Naive thymus-derived CD4-positive, alpha-beta T cell (primary cell): ENCODE data around the gene MBNL2. TPM values are rescaled to one million over a fixed set of nuclear protein-coding genes. Genes with fewer than 3 reads are reported as not detected.

Experiments used
- ATAC-seq: fragments of 150-1000 bp; cut with Tn5 transposase; 2 replicates; pipeline ENCODE4 v1.10.0; 2021; ENCODE audit warnings: mild to moderate bottlenecking, moderate library complexity
- CTCF ChIA-PET: fragments of 350-600 bp; sonication (Branson Sonifier 250); formaldehyde crosslinking; loops from one replicate; lab custom pipeline; 2021; ENCODE audit warnings: antibody characterized with exemption; lab: Charles Lee
- POLR2A ChIA-PET: fragments of 350-600 bp; sonication (Branson Sonifier 250); formaldehyde crosslinking; loops from one replicate; lab custom pipeline; 2021; ENCODE audit warnings: antibody characterized with exemption, inconsistent platforms; lab: Charles Lee
- DNase-seq, 9 donors: peaks; one replicate each; pipeline versions ENCODE4 v3.0.0 to v3.0.0-alpha.2; 2020 to 2022; ENCODE audit warnings: mixed read lengths in 1 of 9
- H3K27ac ChIP-seq: one replicate; pipeline ENCODE4 v1.7.0; 2013; ENCODE audit warnings: mild to moderate bottlenecking, low read depth, low read length, moderate library complexity
- H3K27me3 ChIP-seq, 2 donors: one replicate each; pipeline ENCODE4 v1.7.0; 2013; ENCODE audit warnings: low read length in 2 of 2, mild to moderate bottlenecking in 2 of 2, moderate library complexity in 2 of 2; ENCODE audit not compliant: control insufficient read depth in 2 of 2, insufficient read depth in 2 of 2
- H3K36me3 ChIP-seq, 3 experiments: 1 replicate in 2 of 3; 2 replicates in 1 of 3; pipeline ENCODE4 v1.7.0; 2013; ENCODE audit warnings: low read length in 3 of 3, mild to moderate bottlenecking in 3 of 3, moderate library complexity in 1 of 3; ENCODE audit not compliant: insufficient read depth in 3 of 3, control insufficient read depth in 2 of 3
- H3K4me1 ChIP-seq, 2 donors: one replicate each; pipeline ENCODE4 v1.7.0; 2013; ENCODE audit warnings: low read length in 2 of 2, mild to moderate bottlenecking in 2 of 2, moderate library complexity in 1 of 2; ENCODE audit not compliant: control insufficient read depth in 2 of 2, insufficient read depth in 2 of 2
- H3K4me3 ChIP-seq: 2 replicates; pipeline ENCODE4 v1.7.0; 2013; ENCODE audit warnings: mild to moderate bottlenecking, low read length
- H3K9me3 ChIP-seq, 3 experiments: 1 replicate in 2 of 3; 2 replicates in 1 of 3; pipeline ENCODE4 v1.7.0; 2013; ENCODE audit warnings: low read length in 3 of 3; ENCODE audit not compliant: control insufficient read depth in 2 of 3
- H3K27ac Mint-ChIP-seq, 9 donors: one replicate each; pipeline ENCODE4 v1.8.0; 2020 to 2022; ENCODE audit warnings: mixed read lengths in 9 of 9, mild to moderate bottlenecking in 8 of 9, moderate library complexity in 5 of 9, inconsistent platforms in 2 of 9
- H3K27me3 Mint-ChIP-seq, 5 donors: one replicate each; pipeline ENCODE4 v1.8.0; 2021 to 2022; ENCODE audit warnings: mixed read lengths in 5 of 5, mild to moderate bottlenecking in 1 of 5
- H3K36me3 Mint-ChIP-seq, 5 donors: one replicate each; pipeline ENCODE4 v1.8.0; 2020 to 2022; ENCODE audit warnings: mixed read lengths in 5 of 5, mild to moderate bottlenecking in 3 of 5, inconsistent platforms in 1 of 5
- H3K4me1 Mint-ChIP-seq, 7 donors: one replicate each; pipeline ENCODE4 v1.8.0; 2020 to 2022; ENCODE audit warnings: mixed read lengths in 7 of 7, mild to moderate bottlenecking in 3 of 7, inconsistent platforms in 1 of 7
- H3K4me3 Mint-ChIP-seq, 10 donors: one replicate each; pipeline ENCODE4 v1.8.0; 2020 to 2022; ENCODE audit warnings: mild to moderate bottlenecking in 10 of 10, mixed read lengths in 10 of 10, moderate library complexity in 6 of 10, inconsistent platforms in 2 of 10
- H3K9me3 Mint-ChIP-seq, 11 donors: one replicate each; pipeline ENCODE4 v1.8.0; 2020 to 2022; ENCODE audit warnings: mixed read lengths in 11 of 11, mild to moderate bottlenecking in 4 of 11, inconsistent platforms in 1 of 11, moderate library complexity in 1 of 11
- intact Hi-C, 2 donors: fragments of 100-400 bp; cut with micrococcal nuclease; formaldehyde crosslinking; loops; one replicate each; pipeline ENCODE4 v1.15.1; 2023
- polyA plus RNA-seq, 2 donors: library from polyadenylated mRNA; unstranded; fragments of 300-500 nt; fragmentation: Illumina TruSeq; gene quantifications; one replicate each; pipeline ENCODE4 v1.2.3, GENCODE V29; 2021
- total RNA-seq, 6 experiments: library from RNA in 5 of 6; stranded (reverse) in 5 of 6; gene quantifications; 1 replicate in 5 of 6; 2 replicates in 1 of 6; pipeline ENCODE4 v1.2.3 and lab custom pipeline; 2021 to 2026

The MBNL2 gene
- total and polyA plus RNA-seq, 7 experiments from 2014 or later: 13.4 to 28.6 (median 23.3) TPM

DNA sequence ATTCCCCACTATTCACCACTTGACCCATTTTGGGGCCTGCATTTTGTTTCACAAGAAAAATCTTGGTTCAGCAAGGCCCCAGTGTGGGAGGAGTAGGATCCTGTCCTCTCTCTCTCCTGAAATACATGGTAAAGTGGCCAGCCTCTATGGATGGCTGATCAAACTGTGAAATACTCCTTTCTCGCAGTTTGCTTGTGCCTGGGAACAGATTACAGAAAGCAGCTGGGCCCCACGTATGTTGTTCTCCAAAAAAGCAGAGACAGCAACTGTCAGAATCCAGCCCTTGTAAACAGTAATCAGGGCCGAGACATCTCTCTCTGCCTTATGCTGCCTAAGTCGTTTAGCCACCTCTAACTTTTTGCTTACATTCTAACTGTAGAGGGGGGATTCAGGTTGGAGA, 150.8 kb downstream of the MBNL2 start:
- no peak overlapping the region for H3K27ac Mint-ChIP-seq
- no peak overlapping the region for H3K4me3 ChIP-seq
- H3K4me1 Mint-ChIP-seq: peaks cover 9 to 16% (median 13%) of the 10 kb centered on the region in 7 donors
- H3K4me1 ChIP-seq: peaks cover 6 to 7% of the 10 kb centered on the region in 2 donors
- H3K36me3 ChIP-seq: peaks cover 0 to 7% (median 0%) of the 10 kb centered on the region in 3 experiments
- CTCF ChIA-PET: interaction anchor here (0.8 kb wide), 1 partner anchor 13 kb away, joined by 5 read pairs; no protein-coding TSS in a partner anchor
- H3K4me3 Mint-ChIP-seq: no peak overlapping the region
- H3K9me3 Mint-ChIP-seq: no peaks in the 10 kb centered on the region
- no peak for ATAC-seq
- H3K27me3 ChIP-seq: no peaks in the 10 kb centered on the region
- DNase-seq: no peak
- intact Hi-C loops: no loop called here
- H3K36me3 Mint-ChIP-seq: peaks cover 0 to 42% (median 25%) of the 10 kb centered on the region in 5 donors
- no peak overlapping the region for H3K27ac ChIP-seq
- H3K27me3 Mint-ChIP-seq: no peaks in the 10 kb centered on the region
- no peaks in the 10 kb centered on the region for H3K9me3 ChIP-seq
- POLR2A ChIA-PET: no interaction called here

DNA sequence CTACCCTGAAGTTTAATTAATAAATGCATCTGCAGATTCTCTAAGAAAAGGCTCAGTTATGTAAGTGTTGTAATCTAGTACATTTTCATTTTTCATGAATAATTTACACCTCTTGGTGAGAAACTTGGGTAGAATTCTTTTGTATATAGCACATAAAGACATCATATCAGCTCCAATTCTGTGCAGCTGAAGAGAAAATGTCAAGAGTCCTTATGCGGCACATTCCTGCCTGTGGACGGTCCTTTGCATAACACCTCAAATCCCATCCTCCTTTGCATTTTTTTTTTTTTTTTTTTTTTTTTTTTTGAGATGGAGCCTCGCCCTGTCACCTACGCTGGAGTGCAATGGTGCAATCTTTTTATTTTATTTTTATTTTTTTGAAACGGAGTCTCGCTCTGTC, 151.7 kb downstream of the MBNL2 start:
- Mint-ChIP-seq H3K9me3 (no peaks in the 10 kb centered on the region), H3K36me3 (peaks cover 0 to 45% (median 25%) of the 10 kb centered on the region in 5 donors), H3K27me3 (no peaks in the 10 kb centered on the region), H3K4me1 (peaks cover 5 to 9% (median 7%) of the 10 kb centered on the region in 7 donors), H3K27ac (no peak overlapping the region), H3K4me3 (no peak overlapping the region)
- ChIA-PET POLR2A (no interaction called here), CTCF (interaction anchor here (0.8 kb wide), 1 partner anchor 14 kb away, joined by 5 read pairs; no protein-coding TSS in a partner anchor)
- Histone ChIP-seq H3K27me3 (no peaks in the 10 kb centered on the region), H3K36me3 (peaks cover 0 to 7% (median 0%) of the 10 kb centered on the region in 3 experiments), H3K4me1 (peaks cover 2 to 3% of the 10 kb centered on the region in 2 donors), H3K9me3 (no peaks in the 10 kb centered on the region), H3K4me3 (no peak overlapping the region), H3K27ac (no peak overlapping the region)
- intact Hi-C loops: no loop called here
- DNase-seq (no peak), ATAC-seq (no peak)

GRCh38 chr13:97376981-97377380, 154.8 kb downstream of the MBNL2 start:
- peaks cover 4 to 51% (median 32%) of the 10 kb centered on the region in 5 donors for H3K36me3 Mint-ChIP-seq
- no peaks in the 10 kb centered on the region for H3K9me3 ChIP-seq
- no peaks in the 10 kb centered on the region for H3K9me3 Mint-ChIP-seq
- ATAC-seq: no peak
- no peaks in the 10 kb centered on the region for H3K27me3 ChIP-seq
- CTCF ChIA-PET: interaction anchor here (1.3 kb wide), 1 partner anchor 17 kb away, joined by 3 read pairs; no protein-coding TSS in a partner anchor
- H3K4me1 ChIP-seq: no peaks in the 10 kb centered on the region
- H3K27me3 Mint-ChIP-seq: no peaks in the 10 kb centered on the region
- no peak for DNase-seq
- peaks cover 0 to 2% (median 0%) of the 10 kb centered on the region in 7 donors for H3K4me1 Mint-ChIP-seq
- no peak overlapping the region for H3K4me3 Mint-ChIP-seq
- no peak overlapping the region for H3K4me3 ChIP-seq
- POLR2A ChIA-PET: no interaction called here
- peaks cover 0 to 14% (median under 1%) of the 10 kb centered on the region in 3 experiments for H3K36me3 ChIP-seq
- intact Hi-C loops: no loop called here
- no peak overlapping the region for H3K27ac Mint-ChIP-seq
- H3K27ac ChIP-seq: no peak overlapping the region

GRCh38 chr13:97379386-97379785, 157.3 kb downstream of the MBNL2 start:
- CTCF ChIA-PET: no interaction called here
- H3K4me1 ChIP-seq: no peaks in the 10 kb centered on the region
- H3K4me3 Mint-ChIP-seq: no peak overlapping the region

DNA sequence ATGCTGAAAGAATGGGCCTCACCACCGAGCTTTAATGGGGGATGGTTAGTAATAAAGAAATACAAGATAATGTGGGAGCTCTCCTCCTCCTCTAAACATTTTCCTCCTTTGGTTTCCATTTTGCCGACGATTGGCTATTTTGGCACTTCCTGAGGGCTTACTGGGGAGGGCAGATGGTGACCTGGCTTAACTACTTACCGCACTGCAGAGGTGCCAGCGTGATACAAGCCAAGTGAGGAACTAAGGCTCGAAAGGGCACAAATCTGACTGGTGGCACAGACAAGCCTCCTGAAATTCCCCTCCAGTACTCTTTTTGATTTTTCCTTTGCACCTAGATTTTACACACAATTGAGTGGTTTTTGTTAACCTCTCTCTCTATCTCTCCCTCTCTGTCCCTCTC, 158.6 kb downstream of the MBNL2 start:
- no peaks in the 10 kb centered on the region for H3K27me3 Mint-ChIP-seq
- POLR2A ChIA-PET: no interaction called here
- H3K4me3 Mint-ChIP-seq: no peak overlapping the region

More at GRCh38 chr13:97379386-97379785, 157.3 kb downstream of the MBNL2 start:
- Mint-ChIP-seq H3K4me1 (peaks cover 0 to 5% (median 3%) of the 10 kb centered on the region in 7 donors), H3K9me3 (peaks cover 0 to 2% (median 0%) of the 10 kb centered on the region in 11 donors), H3K36me3 (peaks cover 12 to 63% (median 36%) of the 10 kb centered on the region in 5 donors), H3K27ac (no peak overlapping the region), H3K27me3 (no peaks in the 10 kb centered on the region)
- Histone ChIP-seq H3K27me3 (no peaks in the 10 kb centered on the region), H3K4me3 (no peak overlapping the region), H3K9me3 (no peaks in the 10 kb centered on the region), H3K36me3 (peaks cover 0 to 14% (median 4%) of the 10 kb centered on the region in 3 experiments), H3K27ac (no peak overlapping the region)
- no peak for DNase-seq
- intact Hi-C loops: no loop called here
- POLR2A ChIA-PET: no interaction called here
- no peak for ATAC-seq

DNA sequence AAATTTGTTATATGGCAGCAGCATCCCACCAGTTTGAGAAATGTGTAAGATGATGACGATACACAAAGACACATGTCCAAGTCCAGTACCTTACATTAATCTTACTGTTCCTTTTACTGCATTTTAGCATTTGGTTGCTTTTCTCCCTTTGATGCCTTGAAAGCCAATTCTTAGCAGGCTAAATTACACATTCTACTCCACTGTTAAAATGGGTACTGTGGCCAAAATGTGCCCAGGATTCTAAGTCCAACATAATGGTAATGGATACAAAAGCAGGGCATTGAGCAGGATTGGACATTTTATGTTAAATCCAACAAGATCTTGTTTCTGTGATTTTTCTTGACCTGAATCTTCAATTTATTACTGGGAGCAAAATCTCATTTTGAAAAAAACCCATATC, 159.1 kb downstream of the MBNL2 start:
- no peak for ATAC-seq
- Mint-ChIP-seq H3K27ac (no peak overlapping the region), H3K4me1 (peaks cover 2 to 12% (median 6%) of the 10 kb centered on the region in 7 donors), H3K9me3 (peaks cover 0 to 2% (median 0%) of the 10 kb centered on the region in 11 donors), H3K4me3 (no peak overlapping the region), H3K27me3 (no peaks in the 10 kb centered on the region), H3K36me3 (peaks cover 12 to 52% (median 36%) of the 10 kb centered on the region in 5 donors)
- Histone ChIP-seq H3K36me3 (peaks cover 0 to 7% (median 4%) of the 10 kb centered on the region in 3 experiments), H3K27ac (no peak overlapping the region), H3K4me1 (peaks cover under 1 to 2% of the 10 kb centered on the region in 2 donors), H3K9me3 (no peaks in the 10 kb centered on the region), H3K4me3 (no peak overlapping the region), H3K27me3 (no peaks in the 10 kb centered on the region)
- intact Hi-C loops: no loop called here
- ChIA-PET CTCF (no interaction called here), POLR2A (no interaction called here)
- no peak for DNase-seq

More for the DNA sequence above, 158.6 kb downstream of the MBNL2 start:
- no peaks in the 10 kb centered on the region for H3K9me3 ChIP-seq
- DNase-seq (no peak), ATAC-seq (no peak)
- H3K4me1 Mint-ChIP-seq: peaks cover 0 to 8% (median 4%) of the 10 kb centered on the region in 7 donors
- H3K36me3 Mint-ChIP-seq: peaks cover 12 to 52% (median 38%) of the 10 kb centered on the region in 5 donors
- H3K4me1 ChIP-seq: no peaks in the 10 kb centered on the region
- H3K27ac ChIP-seq: no peak overlapping the region
- H3K9me3 Mint-ChIP-seq: peaks cover 0 to 2% (median 0%) of the 10 kb centered on the region in 11 donors
- CTCF ChIA-PET: no interaction called here
- no peak overlapping the region for H3K4me3 ChIP-seq
- peaks cover 0 to 7% (median 4%) of the 10 kb centered on the region in 3 experiments for H3K36me3 ChIP-seq
- intact Hi-C loops: no loop called here
- no peaks in the 10 kb centered on the region for H3K27me3 ChIP-seq
- H3K27ac Mint-ChIP-seq: no peak overlapping the region

DNA sequence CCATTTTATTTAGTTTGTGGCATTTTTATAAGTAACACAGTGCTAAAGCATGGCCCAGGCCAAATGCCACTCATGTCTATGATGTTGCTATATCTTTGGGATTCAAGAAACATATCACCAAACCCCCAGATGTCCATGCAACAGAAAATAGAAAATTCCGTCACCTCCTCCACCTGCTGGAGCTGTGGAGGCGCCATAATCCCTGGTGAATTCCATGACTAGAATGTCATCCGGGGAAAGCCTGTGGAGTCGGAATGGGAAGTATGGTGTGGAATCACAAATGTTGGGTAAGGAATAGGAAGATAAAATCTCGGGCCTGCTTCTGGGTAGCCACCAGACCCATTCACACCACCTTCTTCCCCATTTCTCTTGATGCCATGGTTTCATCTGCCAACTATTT, 160.1 kb downstream of the MBNL2 start:
- H3K4me3 Mint-ChIP-seq: no peak overlapping the region
- H3K27ac ChIP-seq: no peak overlapping the region
- peaks cover 0 to 7% (median 4%) of the 10 kb centered on the region in 3 experiments for H3K36me3 ChIP-seq
- CTCF ChIA-PET: interaction anchor here (0.6 kb wide), 1 partner anchor 363 kb away, joined by 3 read pairs; no protein-coding TSS in a partner anchor
- H3K27me3 Mint-ChIP-seq: no peaks in the 10 kb centered on the region
- DNase-seq (no peak), ATAC-seq (no peak)
- H3K4me1 ChIP-seq: peaks cover 3 to 9% of the 10 kb centered on the region in 2 donors
- intact Hi-C loops: no loop called here
- peaks cover 0 to 2% (median 0%) of the 10 kb centered on the region in 11 donors for H3K9me3 Mint-ChIP-seq
- no peaks in the 10 kb centered on the region for H3K9me3 ChIP-seq
- H3K4me1 Mint-ChIP-seq: peaks cover 12 to 23% (median 16%) of the 10 kb centered on the region in 7 donors
- H3K27me3 ChIP-seq: no peaks in the 10 kb centered on the region
- peaks cover 9 to 50% (median 36%) of the 10 kb centered on the region in 5 donors for H3K36me3 Mint-ChIP-seq
- no peak overlapping the region for H3K4me3 ChIP-seq
- POLR2A ChIA-PET: no interaction called here
- no peak overlapping the region for H3K27ac Mint-ChIP-seq
